Right atrium auricular region (tissue), 2 donors: ENCODE measurements around the gene BCAS1. TPM values are rescaled to one million over a fixed set of nuclear protein-coding genes. Genes with fewer than 3 reads are reported as not detected.

Experiments used
- DNase-seq: peaks from one replicate; pipeline ENCODE4 v3.0.0-alpha.2; 2019; ENCODE audit warnings: low spot score
- H3K27ac ChIP-seq, 2 donors: fragments of 200-600 bp; sonication (generic); 1 replicate in 1 of 2; 2 replicates in 1 of 2; pipeline ENCODE4 v1.5.1; 2016 to 2019
- H3K27me3 ChIP-seq, 2 donors: fragments of 200-600 bp; sonication (generic); one replicate each; pipeline versions ENCODE4 v1.5.1 to v1.6.0; 2017 to 2019
- H3K36me3 ChIP-seq: fragments of 200-600 bp; sonication (generic); one replicate; pipeline ENCODE4 v1.5.1; 2016
- H3K4me1 ChIP-seq, 2 donors: fragments of 200-600 bp; sonication (generic); one replicate each; pipeline versions ENCODE4 v1.5.1 to v1.6.0; 2017 to 2019
- H3K4me3 ChIP-seq, 2 donors: fragments of 200-600 bp; sonication (generic); 1 replicate in 1 of 2; 2 replicates in 1 of 2; pipeline ENCODE4 v1.5.1; 2017 to 2019; ENCODE audit warnings: mild to moderate bottlenecking in 1 of 2, moderate library complexity in 1 of 2
- H3K9me3 ChIP-seq, 2 donors: fragments of 200-600 bp; sonication (generic); one replicate each; pipeline ENCODE4 v1.5.1; 2019
- CTCF ChIP-seq, 2 donors: fragments of 200-600 bp; sonication (generic); IDR thresholded peaks; one replicate each; pipeline ENCODE4 v1.5.1; 2019; ENCODE audit warnings: antibody characterized with exemption in 2 of 2
- total RNA-seq, 2 donors: library from RNA; depleted of rRNA; stranded (reverse); fragments of >200 nt; gene quantifications; one replicate each; pipeline ENCODE4 v1.1.0, GENCODE V29; 2016

BCAS1 gene
- total RNA-seq, 2 donors from 2014 or later, result not detected

GRCh38 chr20:54079652-54080051 lies 9.3 kb upstream of the BCAS1 start:
- no peak for DNase-seq
- Histone ChIP-seq H3K4me1 (no peaks in the 10 kb centered on the region), H3K27me3 (no peaks in the 10 kb centered on the region), H3K4me3 (no peak overlapping the region), H3K27ac (no peak overlapping the region), H3K36me3 (no peaks in the 10 kb centered on the region), H3K9me3 (no peaks in the 10 kb centered on the region)
- TF ChIP-seq CTCF (IDR thresholded peaks at IDR 0.05), result no peak

GRCh38 chr20:54078296-54078984 lies 8.0 kb upstream of the BCAS1 start:
- Histone ChIP-seq H3K9me3 (no peaks in the 10 kb centered on the region), H3K27ac (no peak overlapping the region), H3K36me3 (no peaks in the 10 kb centered on the region), H3K27me3 (no peaks in the 10 kb centered on the region), H3K4me1 (no peaks in the 10 kb centered on the region), H3K4me3 (no peak overlapping the region)
- TF ChIP-seq CTCF (IDR thresholded peaks at IDR 0.05), result no peak
- no peak for DNase-seq

- H3K4me3 ChIP-seq, result no peak overlapping the region
- no peaks in the 10 kb centered on the region for H3K4me1 ChIP-seq
- no peak for TF ChIP-seq CTCF (IDR thresholded peaks at IDR 0.05)
- H3K9me3 ChIP-seq, result no peaks in the 10 kb centered on the region
- no peaks in the 10 kb centered on the region for H3K36me3 ChIP-seq
- no peaks in the 10 kb centered on the region for H3K27me3 ChIP-seq
- DNase-seq, result no peak
- no peak overlapping the region for H3K27ac ChIP-seq
These were observed 5.9 kb upstream of the BCAS1 start for GRCh38 chr20:54076259-54076658.

GRCh38 chr20:54075322-54075721 lies 4.9 kb upstream of the BCAS1 start:
- Histone ChIP-seq H3K9me3 (no peaks in the 10 kb centered on the region), H3K4me3 (no peak overlapping the region), H3K27me3 (no peaks in the 10 kb centered on the region), H3K4me1 (no peaks in the 10 kb centered on the region), H3K27ac (no peak overlapping the region), H3K36me3 (no peaks in the 10 kb centered on the region)
- DNase-seq, result no peak
- no peak for TF ChIP-seq CTCF (IDR thresholded peaks at IDR 0.05)

- H3K9me3 ChIP-seq, result no peaks in the 10 kb centered on the region
- no peak for DNase-seq
- H3K4me3 ChIP-seq, result no peak overlapping the region
- H3K4me1 ChIP-seq, result no peaks in the 10 kb centered on the region
- no peaks in the 10 kb centered on the region for H3K36me3 ChIP-seq
- TF ChIP-seq CTCF (IDR thresholded peaks at IDR 0.05), result no peak
- H3K27ac ChIP-seq, result no peak overlapping the region
- no peaks in the 10 kb centered on the region for H3K27me3 ChIP-seq
These were observed 4.1 kb upstream of the BCAS1 start for GRCh38 chr20:54074511-54074910.

- Histone ChIP-seq H3K36me3 (no peaks in the 10 kb centered on the region), H3K4me1 (no peaks in the 10 kb centered on the region), H3K27me3 (no peaks in the 10 kb centered on the region), H3K4me3 (no peak overlapping the region), H3K9me3 (no peaks in the 10 kb centered on the region), H3K27ac (no peak overlapping the region)
- no peak for DNase-seq
- TF ChIP-seq CTCF (IDR thresholded peaks at IDR 0.05), result no peak
These were observed 2.9 kb upstream of the BCAS1 start for GRCh38 chr20:54073288-54073687.
